Measurements from ENCODE around the gene MAD2L1.

Gene MAD2L1

DNA sequence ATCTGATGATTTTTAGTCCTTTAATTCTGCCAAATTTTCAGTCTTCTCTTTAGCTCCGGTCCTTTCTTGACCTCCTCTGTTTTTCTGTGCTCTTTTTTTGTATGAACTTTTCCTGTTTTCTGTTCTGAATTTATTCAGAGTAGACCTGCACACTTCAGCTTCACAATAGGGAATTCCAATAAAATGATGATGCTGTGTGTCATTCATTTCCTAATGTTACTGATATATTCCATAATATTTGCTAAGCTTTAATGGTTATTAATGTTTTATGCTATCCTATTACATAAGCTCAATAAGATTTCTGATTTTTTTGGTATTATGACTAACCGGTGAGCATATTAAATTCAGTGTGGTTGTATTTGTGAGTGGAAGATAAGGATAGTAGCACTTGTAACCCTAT, 13.9 kb upstream of the MAD2L1 start:
- Histone ChIP-seq H3K36me3 (no peaks in the 10 kb centered on the region), H3K9me3 (no peaks in the 10 kb centered on the region), H3K4me1 (peaks cover 4% of the 10 kb centered on the region; the same call in 1 of the 2 replicates), H3K27me3 (no peaks in the 10 kb centered on the region), H3K4me3 (ENCODE audit: low read depth, low read length) (no peak overlapping the region)
- TF ChIP-seq, protein P1, sequence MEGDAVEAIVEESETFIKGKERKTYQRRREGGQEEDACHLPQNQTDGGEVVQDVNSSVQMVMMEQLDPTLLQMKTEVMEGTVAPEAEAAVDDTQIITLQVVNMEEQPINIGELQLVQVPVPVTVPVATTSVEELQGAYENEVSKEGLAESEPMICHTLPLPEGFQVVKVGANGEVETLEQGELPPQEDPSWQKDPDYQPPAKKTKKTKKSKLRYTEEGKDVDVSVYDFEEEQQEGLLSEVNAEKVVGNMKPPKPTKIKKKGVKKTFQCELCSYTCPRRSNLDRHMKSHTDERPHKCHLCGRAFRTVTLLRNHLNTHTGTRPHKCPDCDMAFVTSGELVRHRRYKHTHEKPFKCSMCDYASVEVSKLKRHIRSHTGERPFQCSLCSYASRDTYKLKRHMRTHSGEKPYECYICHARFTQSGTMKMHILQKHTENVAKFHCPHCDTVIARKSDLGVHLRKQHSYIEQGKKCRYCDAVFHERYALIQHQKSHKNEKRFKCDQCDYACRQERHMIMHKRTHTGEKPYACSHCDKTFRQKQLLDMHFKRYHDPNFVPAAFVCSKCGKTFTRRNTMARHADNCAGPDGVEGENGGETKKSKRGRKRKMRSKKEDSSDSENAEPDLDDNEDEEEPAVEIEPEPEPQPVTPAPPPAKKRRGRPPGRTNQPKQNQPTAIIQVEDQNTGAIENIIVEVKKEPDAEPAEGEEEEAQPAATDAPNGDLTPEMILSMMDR (IDR thresholded peaks at IDR 0.05; ENCODE audit: low read depth, low read length) = no peak
- DNase-seq = no peak

DNA sequence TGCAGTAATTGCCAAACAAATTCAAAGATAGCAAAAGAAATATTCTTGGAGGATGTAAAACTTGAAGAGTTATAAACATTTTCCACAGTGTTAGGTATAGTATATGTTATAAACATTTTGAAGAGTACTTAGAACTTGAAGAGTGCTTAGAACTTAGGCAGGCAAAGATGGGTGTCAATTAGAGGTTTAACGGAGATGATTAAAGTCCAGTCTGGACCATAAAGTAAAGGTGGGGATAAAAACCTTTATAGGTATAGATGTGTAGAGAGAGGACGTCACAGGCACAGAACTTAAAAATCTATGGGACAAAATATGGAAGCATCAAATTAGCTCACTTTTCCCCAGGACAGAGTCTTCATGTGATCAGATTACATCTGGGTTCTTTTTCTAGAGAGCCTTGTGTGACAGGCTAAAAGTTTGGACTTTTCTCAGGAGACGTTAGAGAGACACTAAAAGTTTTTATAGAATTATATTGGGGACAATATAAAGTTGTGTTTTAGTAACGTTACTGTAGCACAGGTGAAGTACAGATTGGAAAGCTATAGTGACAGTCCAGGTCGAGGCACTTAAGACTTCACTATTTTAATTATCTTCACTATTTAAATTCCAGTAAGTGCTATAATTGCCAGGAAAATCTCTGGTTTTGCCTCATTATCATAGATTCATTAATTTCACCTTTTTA, 13.3 kb upstream of the MAD2L1 start:
- Histone ChIP-seq H3K27me3 (no peaks in the 10 kb centered on the region), H3K9me3 (no peaks in the 10 kb centered on the region), H3K4me1 (peaks cover 4% of the 10 kb centered on the region; the same call in 1 of the 2 replicates), H3K4me3 (ENCODE audit: low read depth, low read length) (no peak overlapping the region), H3K36me3 (no peaks in the 10 kb centered on the region)
- TF ChIP-seq, protein P1 (IDR thresholded peaks at IDR 0.05; ENCODE audit: low read depth, low read length) = no peak
- no peak for DNase-seq

DNA sequence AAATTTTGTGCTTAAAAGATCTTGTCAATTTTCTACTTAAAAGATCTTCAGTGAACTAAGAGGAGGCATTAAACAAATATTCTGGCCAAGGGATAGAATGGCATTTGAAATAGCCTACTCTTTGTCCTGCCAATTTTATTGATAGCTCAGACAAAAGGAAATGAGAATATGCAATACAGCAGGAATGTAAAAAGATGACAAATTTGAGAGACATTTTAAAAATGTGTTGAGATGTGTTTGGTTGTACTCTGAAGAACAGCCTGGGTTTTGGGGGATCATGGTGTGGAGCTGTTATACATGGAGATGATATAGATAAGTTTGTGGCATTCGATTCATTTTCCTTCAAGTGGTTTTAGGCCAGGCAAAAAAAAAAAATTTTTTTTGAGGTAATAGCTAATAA, 11.6 kb upstream of the MAD2L1 start:
- Histone ChIP-seq H3K36me3 (no peaks in the 10 kb centered on the region), H3K9me3 (no peaks in the 10 kb centered on the region), H3K4me1 (peaks cover 4% of the 10 kb centered on the region; the same call in 1 of the 2 replicates), H3K4me3 (ENCODE audit: low read depth, low read length) (no peak overlapping the region), H3K27me3 (no peaks in the 10 kb centered on the region)
- TF ChIP-seq, protein P1 (IDR thresholded peaks at IDR 0.05; ENCODE audit: low read depth, low read length) = no peak
- DNase-seq = no peak

DNA sequence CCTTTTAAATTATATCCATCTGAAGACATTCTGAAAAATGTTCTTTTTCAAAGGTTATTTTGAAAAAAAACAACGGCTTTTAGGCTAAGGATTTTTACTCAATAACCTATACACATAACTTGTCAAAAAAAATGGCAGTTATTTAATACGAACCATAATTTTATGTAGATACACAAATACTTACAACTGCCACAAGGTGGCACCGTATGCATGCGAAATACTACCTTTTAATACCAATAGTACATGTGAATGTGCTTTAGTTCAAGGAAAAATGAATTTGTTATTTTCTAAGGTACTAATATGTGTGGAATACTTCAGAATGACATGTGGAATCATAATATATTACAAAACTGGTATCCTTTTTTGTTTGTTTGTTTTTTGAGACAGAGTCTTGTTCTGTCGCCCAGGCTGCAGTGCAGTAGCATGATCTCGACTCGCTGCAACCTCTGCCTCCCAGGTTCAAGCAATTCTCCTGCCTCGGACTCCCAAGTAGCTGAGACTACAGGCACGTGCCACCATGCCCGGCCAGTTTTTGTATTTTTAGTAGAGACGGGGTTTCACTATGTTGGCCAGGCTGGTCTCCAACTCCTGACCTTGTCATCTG, 4.6 kb upstream of the MAD2L1 start:
- peak; percentile 59 for DNase-seq
- H3K4me1 ChIP-seq = peaks cover 4% of the 10 kb centered on the region
- no peaks in the 10 kb centered on the region for H3K36me3 ChIP-seq
- no peaks in the 10 kb centered on the region for H3K27me3 ChIP-seq
- H3K4me3 ChIP-seq (ENCODE audit: low read depth, low read length) = no peak overlapping the region
- TF ChIP-seq, protein P1 (IDR thresholded peaks at IDR 0.05; ENCODE audit: low read depth, low read length) = peak; percentile 58
- no peaks in the 10 kb centered on the region for H3K9me3 ChIP-seq

DNA sequence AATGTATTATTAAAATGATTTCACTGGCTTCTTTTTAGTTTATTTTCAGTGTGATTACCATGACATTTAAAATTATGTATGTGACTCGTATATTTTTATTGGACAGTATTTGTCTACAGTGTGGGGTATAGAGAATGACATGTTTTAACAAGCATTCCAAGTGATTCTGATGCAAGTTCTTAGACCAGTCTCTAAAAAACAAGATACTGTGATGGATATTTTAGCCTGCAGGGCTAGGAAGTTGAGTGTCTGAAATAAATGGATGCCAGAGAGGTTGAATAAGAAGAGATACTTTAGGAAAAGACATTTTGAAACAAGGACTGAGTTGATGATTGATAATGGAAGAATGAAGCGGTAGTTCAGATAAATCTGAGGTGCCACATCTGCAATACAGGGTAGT, 3.5 kb upstream of the MAD2L1 start:
- DNase-seq = no peak
- TF ChIP-seq, protein P1 (IDR thresholded peaks at IDR 0.05; ENCODE audit: low read depth, low read length) = no peak

DNA sequence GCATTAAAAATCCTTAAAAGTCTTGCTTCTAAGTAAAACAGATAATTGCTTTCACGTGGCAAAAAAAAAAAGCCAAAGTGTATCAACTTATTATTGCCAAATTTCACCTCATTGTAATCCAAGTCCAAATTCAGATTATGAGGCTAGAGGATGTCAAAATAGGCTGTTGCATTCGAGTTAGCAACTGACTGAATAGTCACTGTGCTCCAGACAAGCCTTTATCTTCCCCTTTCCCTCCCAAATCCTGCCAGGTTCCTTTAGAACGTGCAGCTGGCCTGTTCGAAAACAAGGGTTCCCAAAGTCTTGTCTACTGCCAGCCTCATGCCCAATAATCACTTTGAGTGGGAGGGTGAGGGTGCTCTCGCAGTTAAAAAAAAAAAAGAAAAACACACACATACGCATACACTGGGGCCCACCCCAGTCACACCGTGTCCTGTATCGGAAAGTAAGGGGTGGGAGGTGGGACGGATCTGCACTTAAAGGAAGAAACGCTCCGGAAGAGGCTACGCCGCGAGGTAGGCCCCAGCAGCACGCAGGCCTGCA, 603 bp downstream of the MAD2L1 start:
- DNase-seq = no peak
- Histone ChIP-seq H3K4me3 (ENCODE audit: low read depth, low read length) (peak overlapping the region; percentile 93), H3K9me3 (no peaks in the 10 kb centered on the region), H3K27me3 (no peaks in the 10 kb centered on the region), H3K36me3 (peaks cover 24% of the 10 kb centered on the region), H3K4me1 (peaks cover 4% of the 10 kb centered on the region)
- TF ChIP-seq, protein P1 (IDR thresholded peaks at IDR 0.05; ENCODE audit: low read depth, low read length) = no peak

More for the DNA sequence above, 3.5 kb upstream of the MAD2L1 start:
- Histone ChIP-seq H3K9me3 (no peaks in the 10 kb centered on the region), H3K36me3 (no peaks in the 10 kb centered on the region; the same call in 1 of the 2 replicates), H3K4me3 (ENCODE audit: low read depth, low read length) (no peak overlapping the region), H3K4me1 (peaks cover 4% of the 10 kb centered on the region), H3K27me3 (no peaks in the 10 kb centered on the region)

All from BE2C (cell line).